ENCODE measurements around the gene GPSM1.

DNA sequence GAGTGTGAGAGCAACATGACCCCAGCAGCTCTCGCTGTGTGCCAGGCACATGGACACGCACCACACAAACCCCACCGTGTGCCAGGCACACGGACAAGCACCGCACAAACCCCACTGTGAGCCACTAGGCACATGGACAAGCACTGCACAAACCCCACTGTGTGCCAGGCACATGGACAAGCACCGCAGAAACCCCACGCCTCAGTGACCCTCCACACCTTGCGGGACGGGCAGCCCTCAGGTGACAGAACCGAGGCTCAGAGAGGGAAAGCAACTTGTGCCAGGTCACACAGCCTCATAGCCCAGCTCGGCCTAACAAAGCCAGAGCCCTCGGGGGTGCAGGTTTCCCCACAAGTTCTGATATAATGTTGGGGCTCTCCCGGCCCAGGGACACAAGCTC is 2.0 kb upstream of the GPSM1 start:
- TF ChIP-seq, protein P1, sequence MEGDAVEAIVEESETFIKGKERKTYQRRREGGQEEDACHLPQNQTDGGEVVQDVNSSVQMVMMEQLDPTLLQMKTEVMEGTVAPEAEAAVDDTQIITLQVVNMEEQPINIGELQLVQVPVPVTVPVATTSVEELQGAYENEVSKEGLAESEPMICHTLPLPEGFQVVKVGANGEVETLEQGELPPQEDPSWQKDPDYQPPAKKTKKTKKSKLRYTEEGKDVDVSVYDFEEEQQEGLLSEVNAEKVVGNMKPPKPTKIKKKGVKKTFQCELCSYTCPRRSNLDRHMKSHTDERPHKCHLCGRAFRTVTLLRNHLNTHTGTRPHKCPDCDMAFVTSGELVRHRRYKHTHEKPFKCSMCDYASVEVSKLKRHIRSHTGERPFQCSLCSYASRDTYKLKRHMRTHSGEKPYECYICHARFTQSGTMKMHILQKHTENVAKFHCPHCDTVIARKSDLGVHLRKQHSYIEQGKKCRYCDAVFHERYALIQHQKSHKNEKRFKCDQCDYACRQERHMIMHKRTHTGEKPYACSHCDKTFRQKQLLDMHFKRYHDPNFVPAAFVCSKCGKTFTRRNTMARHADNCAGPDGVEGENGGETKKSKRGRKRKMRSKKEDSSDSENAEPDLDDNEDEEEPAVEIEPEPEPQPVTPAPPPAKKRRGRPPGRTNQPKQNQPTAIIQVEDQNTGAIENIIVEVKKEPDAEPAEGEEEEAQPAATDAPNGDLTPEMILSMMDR (IDR thresholded peaks at IDR 0.05), result no peak
- TF ChIP-seq EZH2 (IDR thresholded peaks at IDR 0.05), result no peak
